Choroid plexus epithelial cell (primary cell): ENCODE measurements around the gene CC2D1A.

Experiments used
- DNase-seq: peaks from one replicate; pipeline ENCODE4 v3.0.0-alpha.2; 2010; ENCODE audit warnings: low read depth
- H3K4me3 ChIP-seq: 2 replicates; pipeline ENCODE4 v1.5.1; 2011; ENCODE audit warnings: low read depth, mild to moderate bottlenecking, control low read depth, low read length, moderate library complexity
- CTCF ChIP-seq: conservative IDR thresholded peaks from 2 replicates; pipeline ENCODE4 v1.5.1; 2011; ENCODE audit warnings: low read depth, mild to moderate bottlenecking, control low read depth, inconsistent platforms, low read length, moderate library complexity

The CC2D1A gene

DNA sequence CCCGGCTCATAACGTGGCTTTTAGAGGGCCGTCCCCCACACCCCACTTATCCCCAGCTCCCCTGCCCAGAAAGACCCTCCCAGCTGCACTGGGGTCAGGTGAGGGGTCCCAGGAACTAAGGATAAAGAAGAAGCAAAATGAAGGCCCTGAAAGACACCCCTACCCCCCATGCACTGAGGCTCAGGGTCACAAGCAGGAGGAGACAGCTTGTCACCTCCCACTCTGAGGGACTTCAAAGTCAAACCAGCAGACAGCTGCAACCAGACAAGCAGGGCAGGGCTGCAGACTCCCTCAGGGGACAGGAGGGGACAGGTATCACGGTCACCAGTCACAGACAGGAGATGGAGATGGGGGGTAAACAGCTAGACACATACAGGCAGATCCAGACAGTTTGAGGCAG lies 35.1 kb upstream of the CC2D1A start:
- no peak overlapping the region for H3K4me3 ChIP-seq
- no peak for TF ChIP-seq CTCF
- DNase-seq = no peak

GRCh38 chr19:13872339-13872694 lies 33.7 kb upstream of the CC2D1A start:
- DNase-seq = no peak
- H3K4me3 ChIP-seq = no peak overlapping the region
- no peak for TF ChIP-seq CTCF

- DNase-seq = no peak
- H3K4me3 ChIP-seq = peak overlapping the region; percentile 47
- peak; percentile 44 for TF ChIP-seq CTCF
These were observed 33.2 kb upstream of the CC2D1A start for GRCh38 chr19:13872695-13873389.

DNA sequence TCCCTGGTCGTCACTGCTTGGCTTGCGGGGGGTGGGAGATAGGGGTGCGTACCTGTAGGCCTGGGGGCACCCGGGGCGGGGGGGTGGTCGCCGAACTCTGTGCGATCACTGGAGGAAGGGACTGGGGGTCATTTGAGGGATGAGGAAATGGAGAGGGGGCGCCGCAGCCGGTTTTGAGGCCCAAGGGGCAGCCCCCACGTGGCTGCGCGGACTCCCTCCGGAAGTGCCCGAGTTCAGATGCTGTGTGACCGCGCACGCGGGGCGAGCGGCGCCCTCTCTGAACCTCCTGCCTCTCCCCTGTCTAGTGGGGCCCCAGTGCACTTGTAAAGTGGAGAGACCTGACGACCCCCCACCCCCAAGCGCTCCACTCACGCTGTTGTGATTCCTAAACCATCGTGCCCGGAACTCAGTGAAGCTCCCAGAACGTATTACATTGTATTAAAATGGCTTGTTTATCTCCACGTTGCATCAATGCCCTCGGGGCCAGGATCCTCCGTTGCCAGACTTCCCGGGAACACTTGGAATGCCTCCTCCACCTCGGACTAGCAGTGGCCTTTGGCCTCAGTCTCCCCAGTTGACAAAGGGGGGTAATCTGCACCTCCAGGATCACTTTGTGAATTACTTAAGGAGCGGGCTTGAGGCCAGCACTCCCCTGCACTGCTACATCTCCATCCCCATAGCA lies 32.0 kb upstream of the CC2D1A start:
- no peak for DNase-seq
- H3K4me3 ChIP-seq = no peak overlapping the region
- no peak for TF ChIP-seq CTCF

GRCh38 chr19:13875824-13876223 lies 30.2 kb upstream of the CC2D1A start:
- TF ChIP-seq CTCF = no peak
- no peak overlapping the region for H3K4me3 ChIP-seq
- DNase-seq = no peak

DNA sequence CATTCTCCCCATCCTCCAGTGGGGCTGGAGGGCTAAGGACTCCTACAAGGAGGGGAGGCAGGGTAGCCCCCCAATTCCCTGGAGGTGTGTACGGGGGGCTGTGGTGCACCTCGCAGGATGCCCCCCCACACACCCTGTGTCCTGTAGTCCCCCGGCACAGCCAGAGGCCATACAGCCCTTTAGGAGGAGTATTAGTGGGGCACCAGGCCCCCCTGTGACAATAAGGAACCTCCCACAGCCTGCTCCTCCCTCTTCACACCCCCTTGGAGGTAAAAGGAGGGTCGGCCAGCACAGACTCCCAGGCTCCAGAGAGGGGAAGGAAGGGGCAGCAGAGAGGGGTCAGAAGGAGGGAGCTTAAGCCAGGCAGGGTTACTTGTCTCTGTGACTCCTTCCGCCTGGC lies 29.2 kb upstream of the CC2D1A start, which contains the start of gene NANOS3:
TSS of gene NANOS3 (plus strand) at position 301 of the 400 bp plus-strand sequence. CDS start 115 bp downstream, outside the sequence.
- H3K4me3 ChIP-seq = no peak within 1 kb of the TSS
- no peak for TF ChIP-seq CTCF
- DNase-seq = no peak

DNA sequence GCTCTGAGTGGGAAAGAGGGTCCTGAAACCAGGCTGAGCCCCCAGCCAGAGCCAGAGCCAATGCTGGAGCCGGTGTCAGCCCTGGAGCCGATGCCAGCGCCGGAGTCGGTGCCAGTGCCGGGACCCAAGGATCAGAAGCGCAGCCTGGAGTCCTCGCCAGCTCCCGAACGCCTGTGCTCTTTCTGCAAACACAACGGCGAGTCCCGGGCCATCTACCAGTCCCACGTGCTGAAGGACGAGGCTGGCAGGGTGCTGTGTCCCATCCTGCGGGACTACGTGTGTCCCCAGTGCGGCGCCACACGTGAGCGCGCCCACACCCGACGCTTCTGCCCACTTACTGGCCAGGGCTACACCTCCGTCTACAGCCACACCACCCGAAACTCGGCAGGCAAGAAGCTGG lies 28.7 kb upstream of the CC2D1A start:
- DNase-seq = no peak
- TF ChIP-seq CTCF = no peak
- H3K4me3 ChIP-seq = no peak overlapping the region
